ENCODE measurements around the gene PCSK5. TPM values are rescaled to one million over a fixed set of nuclear protein-coding genes. Genes with fewer than 3 reads are reported as not detected.

PCSK5 gene
- total RNA-seq, 1 experiment from 2014 or later, result 6.9 TPM

DNA sequence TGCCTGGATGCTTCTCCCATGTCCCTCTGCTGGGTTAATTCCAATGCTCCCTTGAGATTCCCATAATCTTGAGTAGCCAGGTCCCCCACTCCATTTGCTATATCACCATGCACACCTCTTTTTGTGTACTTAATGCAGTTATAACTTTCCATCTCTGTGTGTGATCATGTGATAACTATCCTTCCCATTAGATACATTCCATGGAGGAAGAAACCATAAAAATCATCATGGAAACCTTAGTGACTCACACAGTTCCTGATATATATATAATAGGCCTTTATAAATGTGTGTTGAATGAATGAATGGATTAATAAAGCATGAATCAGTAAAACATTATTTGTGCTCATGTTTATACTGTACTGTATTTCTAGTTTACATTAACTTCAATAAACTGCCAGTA lies 104.6 kb downstream of the PCSK5 start:
- H2AFZ ChIP-seq (ENCODE audit: low read depth, low read length, poor library complexity, severe bottlenecking), result no peak overlapping the region
- H3K4me1 ChIP-seq (ENCODE audit: control insufficient read depth in 1 of 2, insufficient read depth in 2 of 2, low read length in 2 of 2), result peaks cover 0 to 13% of the 10 kb centered on the region in 2 experiments; a peak in 2 of 4 replicates
- no peak overlapping the region for H3K4me3 ChIP-seq (replicated peaks in 1 of 2; ENCODE audit: low read depth in 1 of 2, low read length in 2 of 2)
- BruUV-seq (replicated peaks), result no TSS peak
- H3K27me3 ChIP-seq (ENCODE audit: insufficient read depth, low read length), result no peaks in the 10 kb centered on the region
- no peak overlapping the region for H3K9ac ChIP-seq (ENCODE audit: low read length)
- H4K20me1 ChIP-seq (ENCODE audit: insufficient read depth), result no peaks in the 10 kb centered on the region
- intact Hi-C loops (cut with micrococcal nuclease), result no loop called here
- DNase-seq (ENCODE audit: low read depth, low spot score), result no peak
- H3K79me2 ChIP-seq (ENCODE audit: insufficient read depth, low read length), result no peaks in the 10 kb centered on the region
- no peaks in the 10 kb centered on the region for H3K36me3 ChIP-seq (ENCODE audit: control insufficient read depth in 1 of 2, insufficient read depth in 2 of 2, low read length in 2 of 2)
- ChIA-PET RAD21 (ENCODE audit: low non-redundant PET in 1 of 2, low total read pairs in 2 of 2, uncharacterized antibody in 2 of 2, unreplicated experiment in 2 of 2) (no interaction called here), POLR2A (no interaction called here), CTCF (no interaction called here)
- H3K27ac ChIP-seq (ENCODE audit: low read depth, low read length), result no peak overlapping the region
- H3K9me3 ChIP-seq (ENCODE audit: control insufficient read depth in 1 of 2, insufficient read depth in 1 of 2, low read depth in 1 of 2, low read length in 2 of 2), result no peaks in the 10 kb centered on the region
- H3K4me2 ChIP-seq (ENCODE audit: low read length), result no peak overlapping the region
- H3K9me2 ChIP-seq (ENCODE audit: insufficient read depth), result no peaks in the 10 kb centered on the region
- no peak for ATAC-seq
- no peak for TF ChIP-seq ZFX (IDR thresholded peaks at IDR 0.05)
- no peak for TF ChIP-seq EZH2phosphoT487 (IDR thresholded peaks at IDR 0.05; ENCODE audit: borderline replicate concordance)
- TF ChIP-seq, protein P1, sequence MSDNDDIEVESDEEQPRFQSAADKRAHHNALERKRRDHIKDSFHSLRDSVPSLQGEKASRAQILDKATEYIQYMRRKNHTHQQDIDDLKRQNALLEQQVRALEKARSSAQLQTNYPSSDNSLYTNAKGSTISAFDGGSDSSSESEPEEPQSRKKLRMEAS (IDR thresholded peaks at IDR 0.05), result no peak
- TF ChIP-seq, protein P2, sequence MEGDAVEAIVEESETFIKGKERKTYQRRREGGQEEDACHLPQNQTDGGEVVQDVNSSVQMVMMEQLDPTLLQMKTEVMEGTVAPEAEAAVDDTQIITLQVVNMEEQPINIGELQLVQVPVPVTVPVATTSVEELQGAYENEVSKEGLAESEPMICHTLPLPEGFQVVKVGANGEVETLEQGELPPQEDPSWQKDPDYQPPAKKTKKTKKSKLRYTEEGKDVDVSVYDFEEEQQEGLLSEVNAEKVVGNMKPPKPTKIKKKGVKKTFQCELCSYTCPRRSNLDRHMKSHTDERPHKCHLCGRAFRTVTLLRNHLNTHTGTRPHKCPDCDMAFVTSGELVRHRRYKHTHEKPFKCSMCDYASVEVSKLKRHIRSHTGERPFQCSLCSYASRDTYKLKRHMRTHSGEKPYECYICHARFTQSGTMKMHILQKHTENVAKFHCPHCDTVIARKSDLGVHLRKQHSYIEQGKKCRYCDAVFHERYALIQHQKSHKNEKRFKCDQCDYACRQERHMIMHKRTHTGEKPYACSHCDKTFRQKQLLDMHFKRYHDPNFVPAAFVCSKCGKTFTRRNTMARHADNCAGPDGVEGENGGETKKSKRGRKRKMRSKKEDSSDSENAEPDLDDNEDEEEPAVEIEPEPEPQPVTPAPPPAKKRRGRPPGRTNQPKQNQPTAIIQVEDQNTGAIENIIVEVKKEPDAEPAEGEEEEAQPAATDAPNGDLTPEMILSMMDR (IDR thresholded peaks at IDR 0.05 in 2 of 3, conservative IDR thresholded peaks at IDR 0.05 in 1 of 3; ENCODE audit: borderline replicate concordance in 1 of 3, insufficient read depth in 1 of 3, low read depth in 2 of 3, low read length in 2 of 3), result no peak
- TF ChIP-seq TCF7L2 (IDR thresholded peaks at IDR 0.05; ENCODE audit: borderline replicate concordance, extremely low read depth, insufficient read depth, insufficient read length), result no peak
- TF ChIP-seq, protein P3, sequence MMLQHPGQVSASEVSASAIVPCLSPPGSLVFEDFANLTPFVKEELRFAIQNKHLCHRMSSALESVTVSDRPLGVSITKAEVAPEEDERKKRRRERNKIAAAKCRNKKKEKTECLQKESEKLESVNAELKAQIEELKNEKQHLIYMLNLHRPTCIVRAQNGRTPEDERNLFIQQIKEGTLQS (IDR thresholded peaks at IDR 0.05), result no peak
- TF ChIP-seq, protein P4, sequence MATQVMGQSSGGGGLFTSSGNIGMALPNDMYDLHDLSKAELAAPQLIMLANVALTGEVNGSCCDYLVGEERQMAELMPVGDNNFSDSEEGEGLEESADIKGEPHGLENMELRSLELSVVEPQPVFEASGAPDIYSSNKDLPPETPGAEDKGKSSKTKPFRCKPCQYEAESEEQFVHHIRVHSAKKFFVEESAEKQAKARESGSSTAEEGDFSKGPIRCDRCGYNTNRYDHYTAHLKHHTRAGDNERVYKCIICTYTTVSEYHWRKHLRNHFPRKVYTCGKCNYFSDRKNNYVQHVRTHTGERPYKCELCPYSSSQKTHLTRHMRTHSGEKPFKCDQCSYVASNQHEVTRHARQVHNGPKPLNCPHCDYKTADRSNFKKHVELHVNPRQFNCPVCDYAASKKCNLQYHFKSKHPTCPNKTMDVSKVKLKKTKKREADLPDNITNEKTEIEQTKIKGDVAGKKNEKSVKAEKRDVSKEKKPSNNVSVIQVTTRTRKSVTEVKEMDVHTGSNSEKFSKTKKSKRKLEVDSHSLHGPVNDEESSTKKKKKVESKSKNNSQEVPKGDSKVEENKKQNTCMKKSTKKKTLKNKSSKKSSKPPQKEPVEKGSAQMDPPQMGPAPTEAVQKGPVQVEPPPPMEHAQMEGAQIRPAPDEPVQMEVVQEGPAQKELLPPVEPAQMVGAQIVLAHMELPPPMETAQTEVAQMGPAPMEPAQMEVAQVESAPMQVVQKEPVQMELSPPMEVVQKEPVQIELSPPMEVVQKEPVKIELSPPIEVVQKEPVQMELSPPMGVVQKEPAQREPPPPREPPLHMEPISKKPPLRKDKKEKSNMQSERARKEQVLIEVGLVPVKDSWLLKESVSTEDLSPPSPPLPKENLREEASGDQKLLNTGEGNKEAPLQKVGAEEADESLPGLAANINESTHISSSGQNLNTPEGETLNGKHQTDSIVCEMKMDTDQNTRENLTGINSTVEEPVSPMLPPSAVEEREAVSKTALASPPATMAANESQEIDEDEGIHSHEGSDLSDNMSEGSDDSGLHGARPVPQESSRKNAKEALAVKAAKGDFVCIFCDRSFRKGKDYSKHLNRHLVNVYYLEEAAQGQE (IDR thresholded peaks at IDR 0.05; ENCODE audit: low read depth), result no peak
- TF ChIP-seq SP1 (IDR thresholded peaks at IDR 0.05; ENCODE audit: low read depth), result no peak
- no peak for TF ChIP-seq FOSL1 (IDR thresholded peaks at IDR 0.05; ENCODE audit: low read depth)
